ENCODE results near the gene METRN.

Gene METRN

DNA sequence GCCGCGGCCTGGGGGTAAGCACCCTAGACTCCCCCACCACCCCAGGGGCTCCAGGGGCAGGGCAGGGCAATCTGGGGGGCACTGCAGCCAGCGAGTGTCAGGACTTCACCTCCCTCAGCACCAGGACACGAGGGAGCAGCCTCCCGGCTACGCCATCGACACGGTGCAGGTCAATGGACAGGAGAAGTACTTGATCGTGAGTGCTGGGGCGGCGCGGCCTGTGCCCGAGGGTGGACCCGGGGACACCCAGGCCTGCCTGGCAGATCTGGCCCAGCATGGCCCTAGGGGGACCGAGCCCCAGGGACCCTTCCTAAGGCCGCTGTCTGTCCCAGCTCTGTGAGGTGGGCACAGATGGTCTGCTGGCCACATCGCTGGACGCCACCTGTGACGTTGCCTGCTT lies 42.5 kb upstream of the METRN start:
- peaks cover 48% of the 10 kb centered on the region for H3K36me3 ChIP-seq (ENCODE audit: control insufficient read depth, insufficient read depth, low read length)
- no peak for DNase-seq
- no peak overlapping the region for H3K4me3 ChIP-seq (ENCODE audit: insufficient read depth, low read depth, low read length, poor library complexity, severe bottlenecking)
- H3K27ac ChIP-seq (ENCODE audit: insufficient read depth, low read length, poor library complexity, severe bottlenecking): no peak overlapping the region
- H3K4me1 ChIP-seq (ENCODE audit: control insufficient read depth, insufficient read depth, low read length, poor library complexity, severe bottlenecking): peaks cover 29% of the 10 kb centered on the region
- H3K9me3 ChIP-seq (ENCODE audit: control insufficient read depth, low read length): no peaks in the 10 kb centered on the region
- no peaks in the 10 kb centered on the region for H3K27me3 ChIP-seq (replicated peaks; ENCODE audit: control insufficient read depth, insufficient read depth, low read length, poor library complexity, severe bottlenecking)

DNA sequence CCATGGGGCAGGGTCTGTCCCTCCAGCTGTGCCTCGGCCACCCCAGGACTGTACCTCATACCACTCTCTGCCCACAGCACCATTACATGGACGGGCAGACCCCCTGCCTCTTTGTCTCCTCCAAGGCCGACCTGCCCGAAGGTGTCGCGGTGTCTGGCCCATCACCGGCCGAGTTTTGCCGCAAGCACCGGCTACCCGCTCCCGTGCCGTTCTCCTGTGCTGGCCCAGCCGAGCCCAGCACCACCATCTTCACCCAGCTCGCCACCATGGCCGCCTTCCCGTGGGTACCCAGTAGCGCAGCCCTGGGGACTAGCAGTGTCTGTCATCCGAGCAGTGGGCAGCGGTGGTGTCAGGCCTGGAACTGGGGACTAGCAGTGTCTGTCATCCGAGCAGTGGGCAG lies 42.1 kb upstream of the METRN start:
- Histone ChIP-seq H3K4me1 (ENCODE audit: control insufficient read depth, insufficient read depth, low read length, poor library complexity, severe bottlenecking) (peaks cover 25% of the 10 kb centered on the region), H3K9me3 (ENCODE audit: control insufficient read depth, low read length) (no peaks in the 10 kb centered on the region), H3K27ac (ENCODE audit: insufficient read depth, low read length, poor library complexity, severe bottlenecking) (no peak overlapping the region), H3K27me3 (replicated peaks; ENCODE audit: control insufficient read depth, insufficient read depth, low read length, poor library complexity, severe bottlenecking) (no peaks in the 10 kb centered on the region), H3K36me3 (ENCODE audit: control insufficient read depth, insufficient read depth, low read length) (peaks cover 48% of the 10 kb centered on the region), H3K4me3 (ENCODE audit: insufficient read depth, low read depth, low read length, poor library complexity, severe bottlenecking) (no peak overlapping the region)
- DNase-seq: no peak

DNA sequence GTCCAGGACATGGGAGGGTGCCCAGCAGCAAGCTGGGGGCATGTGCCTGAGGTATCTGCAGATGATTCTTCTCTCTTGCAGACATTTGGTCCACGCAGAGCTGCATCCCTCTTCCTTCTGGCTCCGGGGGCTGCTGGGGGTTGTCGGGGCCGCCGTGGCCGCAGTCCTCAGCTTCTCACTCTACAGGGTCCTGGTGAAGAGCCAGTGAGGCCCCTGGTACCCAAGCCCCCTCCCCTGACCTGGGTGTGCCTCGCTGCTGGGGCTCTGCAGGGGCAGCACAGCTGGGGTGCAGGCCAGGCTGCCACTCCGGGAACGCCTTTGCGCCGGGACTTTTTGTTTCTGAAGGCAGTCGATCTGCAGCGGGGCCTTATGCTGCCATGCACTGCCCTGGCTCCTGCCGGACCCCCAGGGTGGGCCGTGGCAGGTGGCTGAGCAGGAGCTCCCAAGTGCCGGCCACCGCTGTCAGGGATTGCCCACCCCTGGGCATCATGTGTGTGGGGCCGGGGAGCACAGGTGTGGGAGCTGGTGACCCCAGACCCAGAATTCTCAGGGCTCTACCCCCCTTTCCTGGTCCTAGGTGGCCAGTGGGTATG lies 41.4 kb upstream of the METRN start:
- peaks cover 21% of the 10 kb centered on the region for H3K4me1 ChIP-seq (ENCODE audit: control insufficient read depth, insufficient read depth, low read length, poor library complexity, severe bottlenecking)

DNA sequence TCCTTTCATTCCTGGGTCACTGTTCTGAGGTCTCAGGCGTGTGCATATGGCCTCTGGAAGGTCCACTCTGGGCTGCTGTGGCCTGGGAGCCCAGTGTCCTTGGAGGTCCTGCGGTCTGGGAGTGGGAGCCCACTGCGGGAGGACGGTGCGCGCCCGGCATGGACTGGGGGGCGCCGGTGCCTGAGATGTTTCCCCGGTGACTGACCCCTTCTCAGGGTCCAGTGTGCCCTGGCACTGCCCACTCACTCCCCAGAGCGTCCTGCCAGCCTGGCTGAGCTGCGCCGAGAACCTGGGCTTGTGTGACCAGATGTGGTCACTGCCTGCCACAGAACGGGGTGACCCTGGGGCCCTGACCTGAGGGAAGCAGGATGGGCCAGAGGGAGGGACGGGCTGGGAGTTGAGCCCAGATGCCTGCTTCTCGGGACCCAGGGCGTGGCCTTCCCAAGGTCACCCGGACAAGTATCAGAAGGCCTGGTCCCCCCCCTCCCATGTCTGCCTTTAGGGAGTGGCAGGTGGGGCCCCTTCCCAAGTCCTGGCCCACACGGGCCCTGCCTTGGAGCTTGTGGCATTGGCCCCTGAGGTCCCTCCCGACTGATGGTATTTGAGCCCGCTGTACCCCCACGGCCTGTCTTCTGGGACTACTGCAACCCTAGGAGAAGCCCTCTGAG lies 40.6 kb upstream of the METRN start:
- no peak for DNase-seq
- Histone ChIP-seq H3K9me3 (ENCODE audit: control insufficient read depth, low read length) (no peaks in the 10 kb centered on the region), H3K27me3 (replicated peaks; ENCODE audit: control insufficient read depth, insufficient read depth, low read length, poor library complexity, severe bottlenecking) (no peaks in the 10 kb centered on the region), H3K4me3 (ENCODE audit: insufficient read depth, low read depth, low read length, poor library complexity, severe bottlenecking) (no peak overlapping the region), H3K27ac (ENCODE audit: insufficient read depth, low read length, poor library complexity, severe bottlenecking) (no peak overlapping the region), H3K36me3 (ENCODE audit: control insufficient read depth, insufficient read depth, low read length) (peaks cover 45% of the 10 kb centered on the region), H3K4me1 (ENCODE audit: control insufficient read depth, insufficient read depth, low read length, poor library complexity, severe bottlenecking) (peaks cover 24% of the 10 kb centered on the region)

More for the DNA sequence above, 41.4 kb upstream of the METRN start:
- peaks cover 48% of the 10 kb centered on the region for H3K36me3 ChIP-seq (ENCODE audit: control insufficient read depth, insufficient read depth, low read length)
- no peak overlapping the region for H3K4me3 ChIP-seq (ENCODE audit: insufficient read depth, low read depth, low read length, poor library complexity, severe bottlenecking)
- no peak for DNase-seq
- H3K27me3 ChIP-seq (replicated peaks; ENCODE audit: control insufficient read depth, insufficient read depth, low read length, poor library complexity, severe bottlenecking): no peaks in the 10 kb centered on the region
- H3K9me3 ChIP-seq (ENCODE audit: control insufficient read depth, low read length): no peaks in the 10 kb centered on the region
- H3K27ac ChIP-seq (ENCODE audit: insufficient read depth, low read length, poor library complexity, severe bottlenecking): no peak overlapping the region

DNA sequence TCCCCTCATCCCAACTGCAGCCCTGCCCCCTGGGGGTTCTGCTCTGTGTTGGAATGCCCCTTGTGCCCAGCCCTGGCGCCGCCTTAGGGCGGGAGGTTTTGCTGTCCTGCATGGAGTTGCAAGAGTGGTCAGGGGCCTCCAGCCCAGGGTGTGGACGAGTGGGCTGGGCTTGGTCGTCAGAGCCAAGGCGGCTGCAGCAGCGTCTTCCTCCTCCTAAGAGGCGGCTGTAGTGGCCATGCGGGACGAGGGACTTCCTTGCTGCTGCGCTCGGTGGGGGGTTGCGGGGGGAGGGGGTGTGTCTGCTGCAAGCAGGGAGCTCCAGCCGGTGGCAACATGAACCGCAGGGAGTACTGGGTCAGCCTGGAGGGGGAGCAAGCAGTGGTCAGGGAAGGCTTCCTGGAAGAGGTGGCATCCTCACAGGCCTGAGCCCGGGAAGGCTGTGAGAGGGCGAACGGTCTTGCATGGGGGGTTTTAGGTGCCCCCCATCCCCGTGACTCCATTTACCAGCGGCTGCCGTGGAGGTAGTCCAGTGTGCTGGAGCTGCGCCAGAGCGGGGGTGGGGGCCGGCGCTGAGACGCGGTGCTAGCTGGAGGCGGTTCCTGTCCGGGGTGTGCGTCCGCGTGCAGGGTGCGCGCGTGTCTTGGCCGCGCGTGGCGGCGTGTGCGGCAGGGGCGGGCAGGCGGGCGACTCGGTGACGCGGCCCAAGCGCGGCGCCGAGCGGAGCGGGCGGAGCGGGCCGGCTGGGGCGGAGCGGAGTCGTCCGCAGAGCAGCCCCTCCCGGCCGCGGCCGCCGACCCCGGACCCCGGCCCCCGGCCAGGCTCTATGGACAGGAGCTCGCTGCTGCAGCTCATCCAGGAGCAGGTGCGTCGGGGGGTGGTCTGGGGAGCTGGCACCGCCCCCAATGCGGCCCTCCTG lies 39.7 kb upstream of the METRN start, which contains the start of gene RHBDL1:
Gene RHBDL1 (plus strand): TSS at position 704 of the 916 bp plus-strand sequence. CDS start 120 bp downstream, at position 824.
- H3K9me3 ChIP-seq (ENCODE audit: control insufficient read depth, low read length): no peaks in the 10 kb centered on the region
- H3K4me3 ChIP-seq (ENCODE audit: insufficient read depth, low read depth, low read length, poor library complexity, severe bottlenecking): no peak within 1 kb of the TSS
- no peak for DNase-seq
- no peak within 1 kb of the TSS for H3K27ac ChIP-seq (ENCODE audit: insufficient read depth, low read length, poor library complexity, severe bottlenecking)
- peaks cover 27% of the 10 kb centered on the region for H3K4me1 ChIP-seq (ENCODE audit: control insufficient read depth, insufficient read depth, low read length, poor library complexity, severe bottlenecking)
- H3K27me3 ChIP-seq (replicated peaks; ENCODE audit: control insufficient read depth, insufficient read depth, low read length, poor library complexity, severe bottlenecking): no peaks in the 10 kb centered on the region
- H3K36me3 ChIP-seq (ENCODE audit: control insufficient read depth, insufficient read depth, low read length): peaks cover 37% of the 10 kb centered on the region

DNA sequence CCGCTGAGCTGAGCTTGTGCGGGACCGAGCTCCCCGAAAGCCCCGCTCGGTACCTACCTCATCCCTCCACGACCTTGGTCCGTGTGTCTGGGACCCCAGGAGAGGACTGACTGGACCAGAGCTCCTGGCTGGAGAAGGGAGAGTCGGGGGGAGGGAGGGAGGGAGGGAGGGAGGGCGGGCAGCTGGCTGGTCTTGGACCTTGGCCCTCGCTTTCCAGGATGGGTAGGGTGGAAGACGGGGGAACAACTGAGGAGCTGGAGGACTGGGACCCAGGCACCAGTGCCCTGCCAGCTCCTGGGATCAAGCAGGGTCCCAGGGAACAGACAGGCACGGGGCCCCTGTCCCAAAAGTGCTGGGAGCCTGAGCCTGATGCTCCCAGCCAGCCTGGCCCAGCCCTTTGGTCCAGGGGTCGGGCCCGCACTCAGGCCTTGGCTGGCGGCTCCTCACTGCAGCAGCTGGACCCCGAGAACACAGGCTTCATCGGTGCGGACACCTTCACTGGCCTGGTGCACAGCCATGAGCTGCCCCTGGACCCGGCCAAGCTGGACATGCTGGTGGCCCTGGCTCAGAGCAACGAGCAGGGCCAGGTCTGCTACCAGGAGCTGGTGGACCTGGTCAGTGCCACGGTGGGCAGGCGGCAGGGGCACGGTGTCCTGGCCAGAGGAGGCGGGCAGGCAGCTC lies 38.9 kb upstream of the METRN start:
- no peak overlapping the region for H3K4me3 ChIP-seq (ENCODE audit: insufficient read depth, low read depth, low read length, poor library complexity, severe bottlenecking)
- H3K27me3 ChIP-seq (replicated peaks; ENCODE audit: control insufficient read depth, insufficient read depth, low read length, poor library complexity, severe bottlenecking): no peaks in the 10 kb centered on the region
- H3K4me1 ChIP-seq (ENCODE audit: control insufficient read depth, insufficient read depth, low read length, poor library complexity, severe bottlenecking): peaks cover 31% of the 10 kb centered on the region
- H3K27ac ChIP-seq (ENCODE audit: insufficient read depth, low read length, poor library complexity, severe bottlenecking): no peak overlapping the region
- peaks cover 29% of the 10 kb centered on the region for H3K36me3 ChIP-seq (ENCODE audit: control insufficient read depth, insufficient read depth, low read length)
- H3K9me3 ChIP-seq (ENCODE audit: control insufficient read depth, low read length): no peaks in the 10 kb centered on the region
- DNase-seq: no peak

DNA sequence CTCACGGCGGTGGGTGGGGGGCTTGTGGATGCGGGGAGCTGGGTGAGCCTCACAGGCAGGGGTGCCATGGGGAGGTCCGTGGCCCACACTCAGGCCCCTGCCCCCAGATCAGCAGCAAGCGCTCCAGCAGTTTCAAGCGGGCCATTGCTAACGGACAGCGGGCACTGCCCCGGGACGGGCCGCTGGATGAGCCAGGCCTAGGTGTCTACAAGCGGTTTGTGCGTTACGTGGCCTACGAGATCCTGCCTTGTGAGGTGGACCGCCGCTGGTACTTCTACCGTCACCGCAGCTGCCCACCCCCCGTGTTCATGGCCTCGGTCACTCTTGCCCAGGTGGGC lies 38.4 kb upstream of the METRN start:
- Histone ChIP-seq H3K27me3 (replicated peaks; ENCODE audit: control insufficient read depth, insufficient read depth, low read length, poor library complexity, severe bottlenecking) (no peaks in the 10 kb centered on the region), H3K27ac (ENCODE audit: insufficient read depth, low read length, poor library complexity, severe bottlenecking) (no peak overlapping the region), H3K9me3 (ENCODE audit: control insufficient read depth, low read length) (no peaks in the 10 kb centered on the region), H3K4me1 (ENCODE audit: control insufficient read depth, insufficient read depth, low read length, poor library complexity, severe bottlenecking) (peaks cover 35% of the 10 kb centered on the region), H3K36me3 (ENCODE audit: control insufficient read depth, insufficient read depth, low read length) (peaks cover 26% of the 10 kb centered on the region), H3K4me3 (ENCODE audit: insufficient read depth, low read depth, low read length, poor library complexity, severe bottlenecking) (no peak overlapping the region)
- DNase-seq: no peak

DNA sequence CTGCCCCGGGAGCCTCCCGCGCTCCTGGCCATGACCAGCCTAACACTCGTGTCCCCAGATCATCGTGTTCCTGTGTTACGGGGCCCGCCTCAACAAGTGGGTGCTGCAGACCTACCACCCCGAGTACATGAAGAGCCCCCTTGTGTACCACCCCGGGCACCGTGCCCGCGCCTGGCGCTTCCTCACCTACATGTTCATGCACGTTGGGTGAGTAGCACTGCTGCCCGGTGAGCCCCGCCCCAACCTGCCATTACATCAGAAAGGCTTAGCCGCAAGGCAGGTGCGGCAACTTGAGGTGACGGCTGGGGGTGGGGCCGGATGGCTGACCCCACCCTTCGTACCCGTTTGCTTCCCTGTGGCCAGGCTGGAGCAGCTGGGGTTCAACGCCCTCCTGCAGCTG lies 38.0 kb upstream of the METRN start:
- no peaks in the 10 kb centered on the region for H3K27me3 ChIP-seq (replicated peaks; ENCODE audit: control insufficient read depth, insufficient read depth, low read length, poor library complexity, severe bottlenecking)
- DNase-seq: peak in 2 of 3 donors; percentile 28 to 40

DNA sequence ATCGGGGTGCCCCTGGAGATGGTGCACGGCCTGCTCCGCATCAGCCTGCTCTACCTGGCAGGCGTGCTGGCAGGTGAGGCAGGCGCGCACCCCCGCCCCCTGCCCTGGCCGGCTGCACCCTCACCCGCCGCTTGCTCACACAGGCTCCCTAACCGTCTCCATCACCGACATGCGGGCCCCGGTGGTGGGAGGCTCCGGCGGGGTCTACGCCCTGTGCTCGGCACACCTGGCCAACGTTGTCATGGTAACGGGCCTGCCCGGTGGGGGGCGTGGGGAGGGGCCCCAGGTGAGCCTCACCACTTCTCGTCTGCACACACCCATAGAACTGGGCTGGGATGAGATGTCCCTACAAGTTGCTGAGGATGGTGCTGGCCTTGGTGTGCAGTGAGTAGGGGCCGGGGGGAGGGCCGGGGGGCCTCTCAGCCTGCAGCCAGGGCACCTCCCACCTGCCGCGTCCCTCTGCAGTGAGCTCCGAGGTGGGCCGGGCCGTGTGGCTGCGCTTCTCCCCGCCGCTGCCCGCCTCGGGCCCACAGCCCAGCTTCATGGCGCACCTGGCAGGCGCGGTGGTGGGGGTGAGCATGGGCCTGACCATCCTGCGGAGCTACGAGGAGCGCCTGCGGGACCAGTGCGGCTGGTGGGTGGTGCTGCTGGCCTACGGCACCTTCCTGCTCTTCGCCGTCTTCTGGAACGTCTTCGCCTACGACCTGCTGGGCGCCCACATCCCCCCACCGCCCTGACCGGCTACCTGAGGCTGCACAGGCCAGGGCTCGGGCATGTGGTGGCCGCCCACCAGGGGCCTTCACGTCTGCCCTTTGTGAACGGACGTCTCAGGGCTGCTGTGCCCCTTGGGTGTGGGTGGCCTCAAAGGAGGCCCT lies 37.4 kb upstream of the METRN start:
- no peak overlapping the region for H3K4me3 ChIP-seq (ENCODE audit: insufficient read depth, low read depth, low read length, poor library complexity, severe bottlenecking)
- no peak overlapping the region for H3K27ac ChIP-seq (ENCODE audit: insufficient read depth, low read length, poor library complexity, severe bottlenecking)
- no peak for DNase-seq
- peaks cover 23% of the 10 kb centered on the region for H3K36me3 ChIP-seq (ENCODE audit: control insufficient read depth, insufficient read depth, low read length)
- H3K4me1 ChIP-seq (ENCODE audit: control insufficient read depth, insufficient read depth, low read length, poor library complexity, severe bottlenecking): peaks cover 35% of the 10 kb centered on the region
- H3K9me3 ChIP-seq (ENCODE audit: control insufficient read depth, low read length): no peaks in the 10 kb centered on the region
- no peaks in the 10 kb centered on the region for H3K27me3 ChIP-seq (replicated peaks; ENCODE audit: control insufficient read depth, insufficient read depth, low read length, poor library complexity, severe bottlenecking)

More for the DNA sequence above, 38.0 kb upstream of the METRN start:
- peaks cover 35% of the 10 kb centered on the region for H3K4me1 ChIP-seq (ENCODE audit: control insufficient read depth, insufficient read depth, low read length, poor library complexity, severe bottlenecking)
- H3K36me3 ChIP-seq (ENCODE audit: control insufficient read depth, insufficient read depth, low read length): peaks cover 26% of the 10 kb centered on the region
- H3K9me3 ChIP-seq (ENCODE audit: control insufficient read depth, low read length): no peaks in the 10 kb centered on the region
- no peak overlapping the region for H3K4me3 ChIP-seq (ENCODE audit: insufficient read depth, low read depth, low read length, poor library complexity, severe bottlenecking)
- no peak overlapping the region for H3K27ac ChIP-seq (ENCODE audit: insufficient read depth, low read length, poor library complexity, severe bottlenecking)

All from effector memory CD4-positive, alpha-beta T cell (primary cell).